HG02852 (cell line): ENCODE results near the gene AQP2.

Experiments
- ATAC-seq: cut with Tn5 transposase; IDR thresholded peaks from one replicate; pipeline ENCODE4 v1.9.1; 2021; ENCODE audit warnings: mild to moderate bottlenecking, moderate library complexity; ENCODE audit not compliant: unreplicated experiment

AQP2 gene

GRCh38 chr12:49950273-49951251, at the start of gene AQP2:
AQP2 (plus strand) TSS chr12:49950737; CDS start chr12:49950831, 94 bp downstream.
- no peak for ATAC-seq

DNA sequence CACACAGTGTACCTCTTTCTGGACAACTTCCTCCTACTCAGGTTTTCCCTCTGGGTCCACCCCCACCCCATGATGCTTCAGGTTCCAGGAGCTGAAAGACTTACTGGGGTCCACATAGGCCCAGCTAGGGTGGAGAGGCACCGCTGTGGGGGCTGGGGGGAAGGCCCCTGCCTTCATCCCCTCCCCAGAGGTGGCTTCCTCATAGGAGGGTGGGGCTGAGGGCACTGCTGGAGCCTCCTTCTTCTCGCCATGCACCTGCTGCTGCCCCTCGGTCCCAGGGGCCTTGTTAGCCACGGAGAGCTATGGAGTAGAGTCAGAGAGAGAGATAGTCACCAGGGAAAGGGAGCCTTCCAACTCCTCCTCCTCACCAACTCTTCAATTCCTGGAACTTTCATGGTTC, 49.5 kb upstream of the AQP2 start:
- ATAC-seq = no peak

- no peak for ATAC-seq
Observed at GRCh38 chr12:49901986-49902385, 48.6 kb upstream of the AQP2 start.

GRCh38 chr12:49902399-49903350, 47.9 kb upstream of the AQP2 start:
- ATAC-seq = no peak

DNA sequence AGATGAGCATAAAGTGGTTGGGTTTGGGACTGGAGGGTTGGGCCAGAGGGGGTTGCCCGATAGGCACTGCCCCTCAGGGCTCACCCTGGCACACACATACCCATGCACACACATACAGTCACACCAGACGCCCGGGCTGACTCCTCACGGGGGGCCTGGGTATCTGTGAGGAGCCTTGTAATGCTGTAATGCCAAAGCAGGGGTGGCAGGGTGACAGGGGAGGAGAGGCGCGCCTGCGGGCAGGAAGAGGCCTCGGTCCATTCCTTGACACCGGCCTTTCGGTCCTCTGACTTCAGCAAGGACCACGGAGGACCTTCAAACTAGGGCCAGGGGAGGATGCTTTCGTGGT, 47.2 kb upstream of the AQP2 start:
- no peak for ATAC-seq

DNA sequence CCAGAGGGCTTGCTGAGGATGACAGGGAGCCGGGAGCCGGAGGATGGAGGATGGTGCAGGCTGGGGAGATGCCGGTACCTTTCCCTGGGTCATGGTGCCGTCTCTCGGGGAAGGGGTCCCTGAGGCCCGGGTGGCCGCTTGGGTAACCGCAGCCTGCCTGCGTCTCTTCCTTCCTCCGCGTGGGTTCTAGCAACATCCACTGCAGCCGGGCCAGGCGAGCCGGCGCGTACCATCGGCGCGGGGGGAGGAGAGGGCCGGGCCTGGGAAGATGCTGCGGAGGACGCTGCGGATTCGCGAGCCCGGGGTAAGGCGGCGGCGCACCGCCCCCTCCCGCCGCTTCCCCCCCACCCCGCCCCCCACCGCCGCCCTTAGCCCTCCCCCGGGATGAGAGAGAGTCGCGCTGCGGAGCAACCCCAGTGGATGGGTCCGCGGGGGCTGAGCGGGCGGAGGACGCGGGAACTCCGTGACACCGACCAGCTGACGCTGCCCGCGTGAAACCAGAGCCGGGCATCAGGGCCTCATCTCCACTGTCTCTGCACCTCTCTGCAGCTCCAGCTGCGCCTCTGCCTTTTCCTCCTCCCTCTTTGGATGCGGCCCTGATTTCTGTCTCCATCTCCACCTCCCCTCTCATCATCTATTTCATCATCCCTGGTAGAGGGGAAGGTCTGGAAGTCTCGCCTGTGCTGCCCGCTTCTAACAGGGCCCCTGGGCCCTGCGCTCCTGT, 46.7 kb upstream of the AQP2 start, which contains the start of gene FAIM2:
Gene FAIM2, minus strand, starts transcription at position 201 of the 724 bp plus-strand sequence. Its CDS starts 108 bp downstream, at position 93.
- no peak for ATAC-seq

- no peak for ATAC-seq
Observed at GRCh38 chr12:49904601-49905000, 45.9 kb upstream of the AQP2 start.

- no peak for ATAC-seq
Observed at GRCh38 chr12:49905718-49906314, 44.7 kb upstream of the AQP2 start.

DNA sequence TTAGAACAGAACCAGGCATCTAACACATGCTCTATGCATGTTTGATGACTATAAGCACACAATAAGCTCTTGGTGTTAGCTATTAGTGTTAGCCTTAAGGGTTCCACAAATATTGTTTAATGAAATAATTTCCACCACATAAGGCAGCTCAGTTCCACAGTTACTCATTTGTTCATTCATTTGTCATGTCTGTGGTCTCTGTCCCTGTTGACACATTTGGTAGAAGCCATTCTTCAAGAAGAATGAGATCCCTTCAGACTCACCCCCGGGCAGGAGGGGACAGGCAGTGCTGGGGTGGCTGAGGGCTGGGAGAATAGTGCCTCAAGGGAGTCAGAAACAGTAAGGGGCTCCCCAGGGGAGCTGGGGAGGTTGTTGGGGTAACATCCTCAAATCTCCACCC, 43.2 kb upstream of the AQP2 start:
- no peak for ATAC-seq

GRCh38 chr12:49909356-49909755, 41.2 kb upstream of the AQP2 start:
- no peak for ATAC-seq

- no peak for ATAC-seq
Observed at GRCh38 chr12:49909826-49910225, 40.7 kb upstream of the AQP2 start.

DNA sequence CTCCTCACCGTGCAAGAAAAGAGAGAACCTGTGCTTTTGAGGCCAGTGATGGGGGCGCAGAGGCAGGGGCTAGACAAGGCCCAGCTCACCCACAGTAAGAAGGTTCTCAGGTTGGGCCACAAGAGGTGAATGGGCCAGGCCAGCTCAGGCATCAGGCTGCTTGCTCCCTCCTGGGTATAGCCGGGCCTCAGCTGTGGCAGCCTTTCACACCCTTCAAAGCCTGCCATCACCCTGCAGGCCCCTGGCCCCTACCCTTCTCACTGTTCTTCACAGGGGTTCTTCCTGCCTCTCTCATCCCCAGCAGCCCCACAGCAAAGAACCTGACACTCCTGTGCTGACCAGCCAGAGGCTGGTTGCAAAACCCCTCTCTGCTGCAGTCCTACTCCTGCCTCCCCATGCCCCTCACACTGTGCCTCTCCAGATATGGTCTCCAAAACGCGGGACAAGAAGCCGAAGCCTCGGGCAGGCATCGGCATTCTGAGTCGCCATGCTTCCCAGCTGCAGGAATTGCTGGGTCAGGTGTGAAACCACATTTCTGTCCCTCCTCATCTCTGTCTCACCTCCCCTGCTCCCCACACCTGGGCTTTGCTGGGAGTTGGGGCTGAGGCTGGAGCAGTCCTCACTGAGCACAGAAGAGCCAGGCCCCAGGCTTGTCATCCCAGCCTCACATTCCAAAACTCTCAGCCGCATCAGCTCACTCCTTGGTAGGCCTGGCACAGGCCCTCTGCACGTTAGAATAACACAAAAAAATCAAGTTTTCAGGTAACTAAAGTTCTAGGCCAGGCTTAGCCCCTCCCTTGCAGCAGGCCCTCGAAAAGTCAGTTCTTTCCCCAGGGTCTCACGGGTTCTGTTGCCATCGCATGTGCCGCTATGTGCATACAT, 40.0 kb upstream of the AQP2 start:
- ATAC-seq = no peak

DNA sequence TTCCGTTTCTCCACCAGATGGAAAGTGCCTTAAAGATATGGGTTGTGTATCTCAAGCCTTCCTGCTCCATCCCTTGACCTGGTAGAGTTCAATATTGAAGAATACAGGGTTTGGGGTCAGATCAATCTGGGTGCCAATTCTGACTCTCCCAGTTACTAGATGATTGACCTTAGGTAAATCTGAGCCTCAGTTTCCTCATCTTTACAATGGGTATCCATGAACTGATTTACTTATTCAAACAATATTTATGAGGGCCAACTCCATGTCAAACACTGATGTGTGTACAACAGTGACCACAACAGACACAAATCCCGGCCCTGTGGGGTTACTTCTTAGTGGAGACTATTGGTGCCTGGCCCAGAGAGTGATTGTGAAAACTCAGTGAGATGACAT, 39.3 kb upstream of the AQP2 start:
- no peak for ATAC-seq

DNA sequence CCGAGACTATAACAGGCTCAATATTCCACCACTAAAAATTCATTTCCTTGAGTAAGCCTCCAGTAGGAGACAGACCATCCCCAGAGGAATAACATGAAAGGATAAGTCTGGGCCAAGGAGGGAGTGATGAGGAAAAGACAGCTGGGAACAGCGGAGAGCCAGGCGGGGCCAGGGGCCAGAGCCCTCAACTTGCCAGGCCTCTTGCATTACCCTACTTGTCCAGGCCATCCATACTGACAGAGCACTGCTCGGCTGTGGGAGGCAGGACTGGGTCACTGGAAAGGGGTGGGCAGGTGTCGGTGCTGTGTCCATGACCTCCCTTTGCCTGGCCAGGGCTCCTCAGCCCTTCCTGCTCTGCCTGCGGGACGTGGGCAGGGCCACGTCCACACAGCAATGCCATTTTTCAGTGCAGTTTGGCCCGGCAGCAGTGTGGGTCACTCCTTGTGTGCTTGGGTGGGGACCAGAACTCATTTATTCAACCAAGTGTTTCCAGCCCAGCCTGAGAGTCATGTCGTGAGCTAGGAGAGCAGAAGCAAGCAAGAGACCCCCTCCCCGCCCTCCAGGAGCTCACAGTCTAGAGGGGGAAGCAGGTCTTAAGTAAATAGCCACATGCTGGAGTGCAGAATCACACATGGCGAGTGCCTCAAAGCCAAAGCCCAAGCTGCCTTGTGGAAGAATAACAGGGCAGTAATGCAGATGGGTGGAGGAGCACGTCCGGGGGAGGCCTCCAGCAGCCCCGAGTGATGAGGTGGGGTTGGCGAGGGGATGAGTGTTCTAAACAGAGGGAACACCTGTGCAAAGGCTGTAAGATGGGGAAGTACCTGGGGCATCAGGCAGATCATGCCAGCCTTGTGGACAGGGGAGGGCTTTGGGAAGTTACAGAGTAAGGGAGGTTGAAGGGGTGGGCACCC, 37.9 kb upstream of the AQP2 start:
- no peak for ATAC-seq

GRCh38 chr12:49916129-49916919, 34.2 kb upstream of the AQP2 start:
- no peak for ATAC-seq

DNA sequence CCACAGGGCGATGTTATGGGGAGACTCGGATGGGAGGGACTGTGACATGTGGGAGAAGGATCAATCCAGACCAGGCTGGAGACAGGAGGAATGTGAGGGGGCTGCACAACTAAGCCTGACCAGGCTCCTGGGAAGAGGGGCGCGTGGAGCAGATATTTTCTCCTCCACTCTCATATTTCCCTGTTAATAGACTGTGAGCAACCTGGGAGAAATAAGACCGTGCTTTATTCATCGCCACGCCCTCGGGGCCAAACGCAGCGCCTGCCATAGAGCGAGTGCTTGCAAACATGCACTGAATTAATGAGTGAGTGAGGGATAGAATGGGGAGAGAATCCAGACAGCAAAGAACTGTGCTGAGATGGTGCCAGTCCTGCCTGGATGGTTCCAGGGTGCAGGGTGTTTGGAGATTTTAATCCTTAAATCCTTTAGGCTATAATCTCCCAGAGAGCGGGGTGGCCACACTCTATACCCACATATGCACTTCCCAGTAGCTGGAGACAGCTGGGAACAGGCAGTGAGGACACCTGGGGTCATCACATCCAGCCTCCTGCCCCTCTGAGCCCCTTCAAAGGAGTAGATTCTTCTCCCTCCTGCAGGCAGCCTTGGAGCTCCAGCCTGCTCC, 33.3 kb upstream of the AQP2 start:
- ATAC-seq = no peak

- no peak for ATAC-seq
Observed at GRCh38 chr12:49917788-49918173, 32.8 kb upstream of the AQP2 start.
